ENCODE results near the gene SORCS2. TPM values are rescaled to one million over a fixed set of nuclear protein-coding genes. Genes with fewer than 3 reads are reported as not detected.

The SORCS2 gene
- total RNA-seq, 1 donor from 2014 or later, result 3.0 TPM

DNA sequence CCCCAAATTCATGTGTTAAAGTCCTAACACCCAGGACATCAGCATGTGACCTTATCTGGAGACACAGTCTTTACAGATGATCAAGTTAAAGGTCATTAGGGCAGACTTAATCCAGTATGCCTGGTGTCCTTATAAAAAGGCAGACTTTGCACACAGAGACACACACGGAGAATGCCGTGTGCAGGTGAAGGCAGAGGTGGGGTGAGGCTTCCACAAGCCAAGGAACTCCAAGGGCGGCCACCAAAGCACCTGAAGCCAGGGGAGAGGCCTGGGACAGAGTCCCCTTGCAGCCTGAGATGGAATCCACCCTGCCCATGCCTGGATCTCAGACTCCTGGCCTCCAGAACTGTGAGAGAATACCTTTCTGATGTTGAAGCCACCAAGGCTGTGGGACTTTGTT lies 26.1 kb upstream of the SORCS2 start:
- TF ChIP-seq CTCF (IDR thresholded peaks at IDR 0.05), result no peak
- H3K27me3 Mint-ChIP-seq (ENCODE audit: unreplicated experiment), result peaks cover 28% of the 10 kb centered on the region

DNA sequence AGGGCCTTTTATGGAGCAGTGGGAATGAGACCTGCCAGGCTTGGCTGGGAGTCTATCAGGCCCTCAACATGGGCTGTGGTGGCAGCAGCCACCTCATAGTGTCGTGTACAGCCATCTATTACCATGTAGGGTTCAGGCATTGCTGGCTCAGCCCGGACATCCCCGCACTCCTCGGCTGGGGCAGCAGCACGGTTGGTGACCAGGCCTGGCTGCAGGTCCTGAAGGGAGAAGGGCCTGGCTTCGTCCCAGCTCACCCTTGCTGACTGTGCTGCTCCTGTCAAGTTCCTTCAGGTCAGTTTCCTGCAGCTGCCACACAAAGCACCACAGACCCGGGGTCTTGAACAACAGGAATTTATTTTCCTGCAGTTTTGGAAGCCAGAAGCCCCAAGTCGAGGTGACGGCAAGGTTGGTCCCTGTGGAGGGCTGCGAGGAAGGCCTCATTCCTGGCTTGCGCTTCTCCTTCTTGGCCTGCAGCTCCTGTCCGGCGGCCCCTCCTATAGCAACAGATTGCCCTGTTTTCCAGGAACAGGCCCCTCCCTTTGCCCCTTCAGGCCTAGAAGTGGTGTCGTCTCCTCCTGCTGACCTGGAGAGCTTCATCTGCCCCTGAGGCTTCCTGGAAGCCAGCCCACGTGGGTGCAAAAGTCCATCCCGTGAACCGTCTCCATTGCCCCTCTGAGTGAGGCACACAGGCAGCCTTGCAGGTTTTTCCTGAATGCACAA lies 25.2 kb upstream of the SORCS2 start:
- H3K36me3 Mint-ChIP-seq (ENCODE audit: unreplicated experiment), result no peaks in the 10 kb centered on the region
- H3K4me1 Mint-ChIP-seq (ENCODE audit: unreplicated experiment), result peaks cover under 1% of the 10 kb centered on the region
- no peaks in the 10 kb centered on the region for H3K9me3 Mint-ChIP-seq (ENCODE audit: unreplicated experiment)
- H3K27me3 Mint-ChIP-seq (ENCODE audit: unreplicated experiment), result peaks cover 36% of the 10 kb centered on the region
- no peak for TF ChIP-seq CTCF (IDR thresholded peaks at IDR 0.05)
- H3K4me3 Mint-ChIP-seq (ENCODE audit: unreplicated experiment), result no peak overlapping the region
- DNase-seq (ENCODE audit: extremely low spot score, unreplicated experiment), result no peak
- H3K27ac Mint-ChIP-seq (ENCODE audit: unreplicated experiment), result no peak overlapping the region

More for the DNA sequence above, 26.1 kb upstream of the SORCS2 start:
- DNase-seq (ENCODE audit: extremely low spot score, unreplicated experiment), result no peak
- Mint-ChIP-seq H3K36me3 (ENCODE audit: unreplicated experiment) (no peaks in the 10 kb centered on the region), H3K27ac (ENCODE audit: unreplicated experiment) (no peak overlapping the region), H3K9me3 (ENCODE audit: unreplicated experiment) (no peaks in the 10 kb centered on the region), H3K4me3 (ENCODE audit: unreplicated experiment) (no peak overlapping the region), H3K4me1 (ENCODE audit: unreplicated experiment) (peaks cover 10% of the 10 kb centered on the region)

- Mint-ChIP-seq H3K27me3 (ENCODE audit: unreplicated experiment) (peaks cover 41% of the 10 kb centered on the region), H3K27ac (ENCODE audit: unreplicated experiment) (no peak overlapping the region), H3K4me3 (ENCODE audit: unreplicated experiment) (no peak overlapping the region), H3K9me3 (ENCODE audit: unreplicated experiment) (no peaks in the 10 kb centered on the region), H3K4me1 (ENCODE audit: unreplicated experiment) (no peaks in the 10 kb centered on the region), H3K36me3 (ENCODE audit: unreplicated experiment) (no peaks in the 10 kb centered on the region)
- DNase-seq (ENCODE audit: extremely low spot score, unreplicated experiment), result no peak
- TF ChIP-seq CTCF (IDR thresholded peaks at IDR 0.05), result no peak
Observed at GRCh38 chr4:7167706-7168105, 24.6 kb upstream of the SORCS2 start.

DNA sequence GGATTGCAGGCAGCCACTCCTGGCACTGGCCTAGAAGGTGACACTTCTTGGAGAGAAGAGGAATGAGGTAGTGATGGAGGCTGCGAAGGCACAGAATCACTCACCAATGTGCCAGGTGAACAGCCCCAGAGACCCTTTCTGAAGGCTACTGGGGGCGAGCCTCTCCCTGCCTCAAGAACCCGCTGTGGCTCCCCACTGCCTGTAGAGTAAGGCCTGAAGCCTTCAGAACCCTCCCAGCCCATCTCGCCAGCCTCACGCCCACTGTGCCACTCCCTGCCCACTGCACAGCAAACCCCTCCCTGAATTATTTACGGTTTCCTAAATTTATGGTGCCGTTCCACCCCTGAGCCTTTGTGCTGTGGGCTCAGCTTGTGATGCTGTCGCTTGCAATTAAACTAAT lies 24.2 kb upstream of the SORCS2 start:
- H3K27me3 Mint-ChIP-seq (ENCODE audit: unreplicated experiment), result peaks cover 45% of the 10 kb centered on the region
- no peak overlapping the region for H3K27ac Mint-ChIP-seq (ENCODE audit: unreplicated experiment)
- no peaks in the 10 kb centered on the region for H3K4me1 Mint-ChIP-seq (ENCODE audit: unreplicated experiment)
- no peak for TF ChIP-seq CTCF (IDR thresholded peaks at IDR 0.05)
- H3K4me3 Mint-ChIP-seq (ENCODE audit: unreplicated experiment), result no peak overlapping the region
- no peaks in the 10 kb centered on the region for H3K9me3 Mint-ChIP-seq (ENCODE audit: unreplicated experiment)
- no peaks in the 10 kb centered on the region for H3K36me3 Mint-ChIP-seq (ENCODE audit: unreplicated experiment)
- no peak for DNase-seq (ENCODE audit: extremely low spot score, unreplicated experiment)

- peaks cover 47% of the 10 kb centered on the region for H3K27me3 Mint-ChIP-seq (ENCODE audit: unreplicated experiment)
- no peaks in the 10 kb centered on the region for H3K4me1 Mint-ChIP-seq (ENCODE audit: unreplicated experiment)
- no peak for DNase-seq (ENCODE audit: extremely low spot score, unreplicated experiment)
- TF ChIP-seq CTCF (IDR thresholded peaks at IDR 0.05), result no peak
- no peaks in the 10 kb centered on the region for H3K9me3 Mint-ChIP-seq (ENCODE audit: unreplicated experiment)
- no peak overlapping the region for H3K4me3 Mint-ChIP-seq (ENCODE audit: unreplicated experiment)
- no peaks in the 10 kb centered on the region for H3K36me3 Mint-ChIP-seq (ENCODE audit: unreplicated experiment)
- no peak overlapping the region for H3K27ac Mint-ChIP-seq (ENCODE audit: unreplicated experiment)
Observed at GRCh38 chr4:7169134-7169533, 23.2 kb upstream of the SORCS2 start.
